ENCODE measurements around the gene GCG. TPM values are rescaled to one million over a fixed set of nuclear protein-coding genes. Genes with fewer than 3 reads are reported as not detected.

The GCG gene
- total RNA-seq, 1 experiment from 2014 or later: not detected

DNA sequence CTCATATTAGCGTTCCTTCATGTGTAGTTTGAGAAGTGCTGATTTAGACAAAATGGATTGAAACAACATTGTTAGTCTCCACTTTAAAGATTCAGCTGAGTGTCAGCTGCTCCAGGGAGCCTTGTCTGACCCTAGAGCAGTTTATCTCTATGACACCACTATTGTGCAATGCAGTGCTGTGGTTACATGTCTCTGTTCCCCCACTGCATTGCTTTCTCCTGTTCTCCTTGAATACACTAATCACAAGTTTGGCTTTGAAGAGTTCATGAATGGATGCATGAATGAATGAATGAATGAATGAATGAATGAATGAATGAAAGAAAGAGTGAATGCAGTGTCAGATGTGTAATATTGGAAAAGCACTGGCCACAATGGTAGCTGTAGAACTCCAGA, 38.3 kb downstream of the GCG start:
- Histone ChIP-seq H3K79me2 (ENCODE audit: low read depth) (no peaks in the 10 kb centered on the region), H3K9me2 (ENCODE audit: insufficient read depth) (no peaks in the 10 kb centered on the region), H3K9me3 (ENCODE audit: insufficient read depth, low read depth) (no peaks in the 10 kb centered on the region), H4K20me1 (ENCODE audit: insufficient read depth) (no peaks in the 10 kb centered on the region), H3K4me2 (no peak overlapping the region; the same call in 1 of the 2 replicates), H3K36me3 (ENCODE audit: low read depth) (no peaks in the 10 kb centered on the region), H3K4me3 (no peak overlapping the region), H3K4me1 (replicated peaks; ENCODE audit: insufficient read depth) (peaks cover 18% of the 10 kb centered on the region), H3F3A (ENCODE audit: insufficient read depth, low read depth) (peaks cover 5% of the 10 kb centered on the region; the same call in 1 of the 2 replicates), H3K27ac (no peak overlapping the region), H2AFZ (no peak overlapping the region), H3K27me3 (ENCODE audit: insufficient read depth, low read depth) (no peaks in the 10 kb centered on the region)
- BruUV-seq (replicated peaks): no TSS peak
- TF ChIP-seq, protein P1, sequence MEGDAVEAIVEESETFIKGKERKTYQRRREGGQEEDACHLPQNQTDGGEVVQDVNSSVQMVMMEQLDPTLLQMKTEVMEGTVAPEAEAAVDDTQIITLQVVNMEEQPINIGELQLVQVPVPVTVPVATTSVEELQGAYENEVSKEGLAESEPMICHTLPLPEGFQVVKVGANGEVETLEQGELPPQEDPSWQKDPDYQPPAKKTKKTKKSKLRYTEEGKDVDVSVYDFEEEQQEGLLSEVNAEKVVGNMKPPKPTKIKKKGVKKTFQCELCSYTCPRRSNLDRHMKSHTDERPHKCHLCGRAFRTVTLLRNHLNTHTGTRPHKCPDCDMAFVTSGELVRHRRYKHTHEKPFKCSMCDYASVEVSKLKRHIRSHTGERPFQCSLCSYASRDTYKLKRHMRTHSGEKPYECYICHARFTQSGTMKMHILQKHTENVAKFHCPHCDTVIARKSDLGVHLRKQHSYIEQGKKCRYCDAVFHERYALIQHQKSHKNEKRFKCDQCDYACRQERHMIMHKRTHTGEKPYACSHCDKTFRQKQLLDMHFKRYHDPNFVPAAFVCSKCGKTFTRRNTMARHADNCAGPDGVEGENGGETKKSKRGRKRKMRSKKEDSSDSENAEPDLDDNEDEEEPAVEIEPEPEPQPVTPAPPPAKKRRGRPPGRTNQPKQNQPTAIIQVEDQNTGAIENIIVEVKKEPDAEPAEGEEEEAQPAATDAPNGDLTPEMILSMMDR (conservative IDR thresholded peaks at IDR 0.05): no peak
- TF ChIP-seq EZH2 (IDR thresholded peaks at IDR 0.05; ENCODE audit: low read depth): no peak
- intact Hi-C loops (cut with micrococcal nuclease; ENCODE audit: unreplicated experiment): no loop called here
- ChIA-PET CTCF (no interaction called here), POLR2A (ENCODE audit: unreplicated experiment) (no interaction called here)
- no peak for DNase-seq

- CTCF ChIA-PET: no interaction called here
- Histone ChIP-seq H3K27me3 (ENCODE audit: insufficient read depth, low read depth) (no peaks in the 10 kb centered on the region), H3K9me3 (ENCODE audit: insufficient read depth, low read depth) (no peaks in the 10 kb centered on the region), H3K36me3 (ENCODE audit: low read depth) (no peaks in the 10 kb centered on the region), H3K4me1 (replicated peaks; ENCODE audit: insufficient read depth) (peaks cover 13% of the 10 kb centered on the region), H3K4me3 (no peak overlapping the region), H2AFZ (no peak overlapping the region), H4K20me1 (ENCODE audit: insufficient read depth) (no peaks in the 10 kb centered on the region), H3K9me2 (ENCODE audit: insufficient read depth) (no peaks in the 10 kb centered on the region), H3K27ac (no peak overlapping the region), H3F3A (ENCODE audit: insufficient read depth, low read depth) (peaks cover 1% of the 10 kb centered on the region; the same call in 1 of the 2 replicates), H3K79me2 (ENCODE audit: low read depth) (no peaks in the 10 kb centered on the region), H3K4me2 (no peak overlapping the region; the same call in 1 of the 2 replicates)
- no peak for TF ChIP-seq EZH2 (IDR thresholded peaks at IDR 0.05; ENCODE audit: low read depth)
- TF ChIP-seq, protein P1 (conservative IDR thresholded peaks at IDR 0.05): no peak
- no peak for DNase-seq
- intact Hi-C loops (cut with micrococcal nuclease; ENCODE audit: unreplicated experiment): no loop called here
- POLR2A ChIA-PET (ENCODE audit: unreplicated experiment): no interaction called here
- BruUV-seq (replicated peaks): no TSS peak
These were observed 38.8 kb downstream of the GCG start for GRCh38 chr2:162113088-162113775.

GRCh38 chr2:162111958-162112850, 39.8 kb downstream of the GCG start:
- Histone ChIP-seq H3K27me3 (ENCODE audit: insufficient read depth, low read depth) (no peaks in the 10 kb centered on the region), H3F3A (ENCODE audit: insufficient read depth, low read depth) (no peaks in the 10 kb centered on the region), H3K9me2 (ENCODE audit: insufficient read depth) (no peaks in the 10 kb centered on the region), H3K4me1 (replicated peaks; ENCODE audit: insufficient read depth) (peaks cover 13% of the 10 kb centered on the region; the same call in 1 of the 2 replicates), H4K20me1 (ENCODE audit: insufficient read depth) (no peaks in the 10 kb centered on the region), H2AFZ (no peak overlapping the region), H3K36me3 (ENCODE audit: low read depth) (no peaks in the 10 kb centered on the region), H3K4me3 (no peak overlapping the region), H3K4me2 (no peak overlapping the region), H3K79me2 (ENCODE audit: low read depth) (no peaks in the 10 kb centered on the region), H3K27ac (no peak overlapping the region), H3K9me3 (ENCODE audit: insufficient read depth, low read depth) (no peaks in the 10 kb centered on the region)
- POLR2A ChIA-PET (ENCODE audit: unreplicated experiment): no interaction called here
- no peak for TF ChIP-seq EZH2 (IDR thresholded peaks at IDR 0.05; ENCODE audit: low read depth)
- TF ChIP-seq, protein P1 (conservative IDR thresholded peaks at IDR 0.05): no peak
- intact Hi-C loops (cut with micrococcal nuclease; ENCODE audit: unreplicated experiment): no loop called here
- DNase-seq: no peak
- BruUV-seq (replicated peaks): no TSS peak
- CTCF ChIA-PET: no interaction called here
